GM21717 (cell line): Measurements from ENCODE around the gene ARL6IP1.

Experiments used
- ATAC-seq: cut with Tn5 transposase; IDR thresholded peaks from one replicate; pipeline ENCODE4 v1.9.1; 2021; ENCODE audit warnings: mild to moderate bottlenecking, moderate library complexity; ENCODE audit not compliant: unreplicated experiment

ARL6IP1 gene

DNA sequence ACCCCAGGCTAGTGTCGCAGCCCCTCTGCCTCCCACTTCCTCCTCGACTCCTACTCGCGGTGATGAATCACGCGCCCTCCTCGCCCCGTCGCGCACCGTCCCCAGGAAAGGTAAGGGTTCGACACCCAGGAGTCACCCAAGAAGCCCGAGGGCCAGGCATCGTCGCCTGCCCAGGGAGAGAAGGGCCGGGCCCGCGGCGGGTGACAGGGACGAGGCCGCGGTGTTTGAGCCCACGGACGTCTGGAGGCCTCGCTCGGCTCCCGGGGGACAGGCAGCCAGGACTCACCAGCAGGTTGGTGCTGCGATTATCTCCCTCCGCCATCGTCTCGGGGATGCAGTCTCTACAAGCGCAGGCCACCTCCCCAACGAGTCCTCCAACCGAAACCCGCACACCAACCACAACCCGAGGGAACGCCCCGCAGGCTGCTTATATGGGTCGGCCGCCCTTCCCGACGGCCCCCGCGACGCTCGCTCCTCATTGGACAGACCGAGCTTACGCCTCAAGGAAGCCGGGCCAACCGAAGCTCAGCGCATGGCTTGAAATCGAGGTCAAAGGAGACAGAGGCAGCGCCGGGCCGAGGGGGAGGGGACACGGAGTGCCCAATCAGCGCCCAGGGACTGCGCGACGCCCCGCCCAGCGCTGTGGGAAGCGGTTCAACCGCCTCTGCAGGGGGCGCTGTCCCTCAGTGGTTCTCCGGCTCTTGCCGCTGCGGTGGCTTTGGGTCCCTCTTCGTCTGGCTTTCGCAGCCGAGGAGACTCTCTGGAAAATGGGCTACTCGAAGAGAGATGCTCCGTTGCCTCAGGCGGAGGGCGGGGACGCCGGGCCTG is at the start of gene ARL6IP1:
ARL6IP1 (minus strand) TSS at position 405 of the 828 bp plus-strand sequence; CDS start at position 322, 83 bp downstream.
- ATAC-seq = peak; percentile 95

DNA sequence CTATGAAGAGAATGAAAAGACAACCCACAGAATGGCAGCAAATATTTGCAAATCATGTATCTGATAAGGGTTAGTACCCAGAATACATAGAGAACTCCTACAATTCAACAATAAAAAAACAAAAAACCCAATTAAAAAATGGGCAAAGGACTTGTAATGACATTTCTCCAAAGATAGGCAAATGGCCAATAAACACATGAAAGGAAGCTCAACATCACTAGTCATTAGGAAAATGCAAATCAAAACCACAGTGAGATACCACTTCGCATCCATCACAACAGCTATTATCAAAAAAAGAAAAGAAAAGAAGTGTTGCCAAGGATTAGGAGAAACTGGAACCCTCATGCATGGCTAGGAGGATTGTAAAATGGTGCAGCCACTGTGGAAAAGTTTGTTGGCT is 45.1 kb upstream of the ARL6IP1 start:
- no peak for ATAC-seq

DNA sequence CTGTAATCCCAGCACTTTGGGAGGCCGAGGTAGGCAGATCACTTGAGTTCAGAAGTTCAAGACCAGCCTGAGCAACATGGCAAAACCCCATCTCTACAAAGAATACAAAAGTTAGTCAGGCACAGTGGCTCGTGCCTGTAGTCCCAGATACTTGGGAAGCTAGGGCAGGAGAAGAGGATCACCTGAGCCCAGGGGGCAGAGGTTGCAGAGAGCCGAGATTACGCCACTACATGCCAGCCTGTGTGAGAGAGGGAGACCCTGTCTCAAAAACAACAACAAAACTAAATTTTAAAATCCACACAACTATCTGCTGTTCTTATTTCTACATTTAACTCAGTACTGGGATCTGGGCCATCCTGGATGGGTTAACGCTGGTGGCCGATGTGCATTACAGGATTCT is 41.2 kb upstream of the ARL6IP1 start:
- ATAC-seq = no peak

DNA sequence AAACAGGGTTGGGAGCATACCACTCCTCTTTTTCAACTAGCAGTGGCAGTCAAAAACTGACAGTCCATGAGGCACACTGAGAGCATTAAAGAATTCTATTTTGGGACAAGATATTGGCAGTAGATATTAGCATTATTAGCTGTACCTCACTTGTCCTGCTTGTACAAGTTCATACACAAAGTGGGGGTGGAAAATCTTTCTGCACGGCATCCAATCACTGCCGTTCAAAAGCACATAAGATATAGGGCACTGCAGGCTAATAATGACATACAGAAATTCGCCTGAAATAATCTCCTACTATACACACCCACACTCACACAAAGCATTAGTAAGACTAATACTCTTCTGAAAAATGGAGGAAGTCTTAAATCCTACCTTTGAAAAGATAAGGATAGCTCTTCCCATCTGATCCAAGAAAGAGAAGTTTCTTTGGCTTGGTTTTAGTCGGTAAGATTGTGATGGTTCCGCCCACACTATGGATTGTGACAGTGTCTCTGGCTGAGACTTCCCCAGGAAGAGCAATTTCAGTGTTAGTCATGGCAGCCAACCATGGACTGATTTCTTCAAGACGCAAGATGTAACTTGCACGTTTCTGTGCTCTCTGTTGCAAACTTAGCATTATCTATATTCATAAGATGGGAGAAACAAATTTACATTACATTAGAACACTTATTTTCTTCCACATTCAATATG is 40.6 kb upstream of the ARL6IP1 start:
- ATAC-seq = no peak

DNA sequence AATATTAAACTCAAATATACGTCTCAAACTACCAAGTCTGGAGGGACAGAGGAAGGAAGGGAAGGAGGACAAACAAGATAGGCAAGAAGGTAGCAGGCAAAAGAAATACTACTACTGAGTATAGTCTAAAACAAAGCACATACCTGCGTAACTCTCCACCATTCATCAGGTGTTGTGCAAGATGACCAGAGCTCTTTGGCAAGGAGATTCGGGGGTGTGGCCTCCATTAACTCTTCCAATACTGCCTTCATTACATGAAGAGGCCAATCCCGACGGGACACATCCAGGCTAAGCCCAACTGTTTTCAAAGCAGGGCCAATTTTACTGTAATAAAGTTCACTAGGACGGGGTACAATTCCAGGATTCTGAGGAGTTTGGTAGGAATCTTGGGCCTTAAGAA is 38.2 kb upstream of the ARL6IP1 start:
- no peak for ATAC-seq

DNA sequence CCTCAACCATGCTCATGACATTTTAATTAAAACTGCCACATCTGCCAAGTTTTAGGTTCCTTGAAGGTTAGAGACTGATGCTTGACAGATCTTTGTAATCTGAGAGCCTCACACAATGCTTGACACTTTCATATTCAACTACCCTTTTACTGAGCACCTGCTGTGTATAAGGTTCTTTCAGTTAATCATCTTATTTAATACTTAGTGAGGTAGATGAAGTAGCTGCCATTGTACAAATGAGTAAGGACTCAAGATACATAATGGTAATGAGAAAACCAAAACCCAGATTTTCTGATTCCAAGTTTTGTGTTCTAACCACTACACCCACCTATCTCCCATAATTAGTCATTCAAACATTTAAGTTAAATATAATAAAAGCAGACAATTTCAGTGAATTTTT is 35.4 kb upstream of the ARL6IP1 start:
- no peak for ATAC-seq

DNA sequence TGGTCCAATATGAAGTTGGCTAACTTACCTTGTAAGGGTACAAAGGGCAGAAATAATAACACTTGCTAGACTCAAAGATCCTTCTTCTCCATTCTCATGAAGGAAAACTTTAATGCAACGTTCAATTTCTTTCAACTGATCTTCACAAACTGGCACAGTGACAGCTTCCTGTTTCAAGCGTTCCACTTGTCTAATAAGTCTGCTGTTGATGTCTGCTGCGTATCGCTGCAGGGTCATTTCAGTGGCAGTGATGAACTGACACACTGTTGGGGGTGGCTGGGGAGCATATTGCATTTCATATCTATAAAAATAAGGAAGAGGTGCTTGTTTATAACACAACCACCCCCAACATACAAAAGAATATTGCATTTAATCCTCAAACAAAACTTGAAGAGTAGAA is 33.5 kb upstream of the ARL6IP1 start:
- ATAC-seq = no peak

DNA sequence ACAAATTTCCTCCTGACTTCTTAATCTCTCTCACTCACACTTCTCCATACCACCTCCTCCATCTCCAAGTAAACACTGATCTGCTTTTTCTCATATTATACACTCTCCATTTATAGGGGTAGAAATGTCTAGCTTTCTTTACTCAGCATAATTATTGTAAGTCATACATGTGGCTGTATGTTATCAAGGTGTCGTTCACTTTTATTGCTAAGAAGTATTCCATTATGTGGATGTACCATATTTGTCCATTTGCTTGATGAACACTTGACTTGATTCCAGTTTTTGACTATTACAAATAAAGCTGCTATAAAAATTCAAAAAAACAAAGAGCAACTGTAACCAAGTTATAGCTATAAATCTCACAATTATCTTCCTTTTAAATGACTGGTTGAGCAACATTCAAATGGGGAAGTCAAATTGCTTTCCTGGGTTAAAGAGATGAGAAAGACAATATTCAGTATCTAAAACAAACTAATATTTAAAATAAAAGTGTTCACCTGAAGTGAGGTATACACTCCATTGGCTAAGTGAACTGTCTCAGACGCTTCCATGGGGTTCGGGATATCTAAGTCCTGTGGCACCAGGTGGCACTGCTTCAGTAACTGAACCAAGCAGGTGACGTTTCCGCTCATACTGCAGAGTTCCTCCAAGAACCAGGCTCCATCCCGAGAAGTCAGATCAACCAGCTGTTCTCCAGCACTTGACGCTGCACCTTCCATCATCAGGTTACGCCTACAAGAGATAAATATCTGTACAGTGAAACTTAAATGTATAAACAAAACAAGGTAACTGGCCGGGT is 32.6 kb upstream of the ARL6IP1 start:
- no peak for ATAC-seq

DNA sequence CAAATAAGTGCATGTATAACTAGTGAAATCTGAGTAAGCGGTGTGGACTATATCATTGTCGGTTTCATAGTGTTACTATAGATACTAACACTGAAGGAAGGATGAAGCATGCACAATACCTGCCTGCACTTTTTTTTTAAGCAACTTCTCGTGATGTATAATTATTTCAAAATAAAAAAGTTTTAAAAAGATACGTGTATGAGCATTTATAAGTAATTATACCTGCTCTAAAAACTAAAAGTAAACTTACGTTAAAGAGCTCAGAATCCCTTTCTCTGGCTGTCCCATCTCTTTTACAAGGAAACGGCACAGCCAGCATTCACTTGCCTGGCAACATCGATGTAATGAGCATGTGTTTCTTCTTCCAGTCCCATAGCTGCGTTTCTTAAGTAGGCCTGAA is 31.3 kb upstream of the ARL6IP1 start:
- ATAC-seq = no peak

DNA sequence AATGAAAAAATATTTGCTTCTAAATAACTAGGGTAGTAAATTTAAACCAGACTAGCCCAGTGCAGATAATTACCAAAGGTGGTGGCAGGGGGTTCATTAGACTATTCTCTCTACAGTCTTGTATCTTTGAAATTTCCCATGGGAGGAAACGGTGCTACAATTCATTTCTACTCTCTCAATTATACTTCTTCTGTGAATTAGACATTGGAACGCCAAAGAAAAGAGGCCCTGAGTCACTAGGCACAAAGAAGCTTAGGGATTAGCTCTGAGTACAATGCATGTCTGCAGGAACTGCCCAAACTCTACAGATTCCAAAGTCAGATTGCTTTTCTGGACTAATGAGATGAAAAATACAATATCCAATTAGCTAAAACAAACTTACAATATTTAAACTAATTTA is 30.7 kb upstream of the ARL6IP1 start:
- ATAC-seq = no peak

DNA sequence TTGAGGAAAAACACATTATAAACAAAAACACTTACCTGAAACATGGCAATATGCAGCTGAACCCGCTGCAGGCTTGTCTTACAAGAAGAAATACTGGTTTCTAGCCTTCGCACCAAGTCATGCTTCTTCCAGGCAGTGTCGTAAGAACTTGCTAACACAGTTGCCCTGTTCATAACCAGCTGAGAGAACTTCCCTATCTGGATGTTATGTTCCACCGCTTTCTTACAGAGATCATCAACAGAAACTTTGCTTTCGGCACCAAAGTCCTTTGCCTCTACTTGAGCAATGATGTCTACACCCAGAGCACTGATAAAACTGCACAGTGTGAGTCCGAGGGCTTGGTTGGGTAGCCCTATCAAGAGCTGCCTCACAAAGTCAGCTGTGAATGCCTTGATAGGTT is 27.9 kb upstream of the ARL6IP1 start:
- no peak for ATAC-seq

DNA sequence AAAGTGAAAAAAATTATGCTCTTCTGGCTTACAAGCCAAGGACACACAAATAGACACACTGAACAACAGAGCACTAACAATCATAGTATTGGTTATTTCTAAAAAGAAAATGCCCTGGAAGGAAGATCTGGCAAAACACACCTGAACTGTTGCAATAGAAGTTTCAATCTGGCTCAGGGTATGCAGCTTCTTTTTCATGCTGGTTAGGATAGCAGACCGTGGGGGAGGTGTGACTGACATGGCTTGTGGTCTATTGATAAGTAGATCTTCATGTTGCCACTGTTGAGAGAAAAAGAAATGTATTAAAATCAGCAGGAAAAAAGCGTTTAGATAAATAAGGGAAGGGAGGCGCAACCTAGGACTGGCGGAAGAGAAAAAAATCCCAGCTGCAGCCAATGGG is 26.5 kb upstream of the ARL6IP1 start:
- no peak for ATAC-seq

DNA sequence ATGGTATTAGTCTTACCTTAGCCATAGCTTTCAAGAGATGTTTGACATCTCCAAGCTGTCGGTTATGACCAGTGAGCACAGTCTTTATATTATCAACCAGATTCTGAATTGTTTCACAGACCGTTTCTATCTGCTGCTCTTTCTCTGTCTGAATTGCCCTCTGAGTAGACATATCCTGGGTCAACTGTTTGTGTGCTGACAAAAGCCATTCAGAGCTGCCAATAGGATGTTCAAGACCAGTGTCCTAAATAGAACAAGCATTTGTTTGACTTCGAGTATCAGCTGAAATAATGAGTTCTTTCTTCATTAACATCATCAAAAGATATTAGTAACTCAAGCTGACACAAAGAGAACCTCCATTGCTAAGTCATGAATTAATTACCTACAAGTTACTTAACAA is 14.9 kb upstream of the ARL6IP1 start:
- no peak for ATAC-seq

DNA sequence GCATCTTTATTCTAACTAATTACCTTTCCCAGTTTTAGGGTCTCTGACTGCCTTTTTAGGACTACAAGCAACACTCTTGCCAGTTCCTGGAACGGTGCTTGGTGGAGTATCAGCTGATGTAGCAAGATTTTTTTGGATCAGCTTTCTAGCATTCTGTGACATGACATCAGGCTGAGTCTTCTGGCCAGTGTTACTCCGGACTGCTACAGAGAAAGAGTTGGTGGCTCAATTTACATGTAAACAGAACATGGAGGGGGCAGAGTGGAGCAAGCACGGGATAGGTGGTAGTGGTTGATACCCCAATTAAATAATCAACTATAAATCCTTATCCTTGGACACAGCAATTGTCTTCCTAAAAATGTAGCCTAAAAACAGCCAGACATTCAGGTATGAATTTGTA is 10.6 kb upstream of the ARL6IP1 start:
- no peak for ATAC-seq

DNA sequence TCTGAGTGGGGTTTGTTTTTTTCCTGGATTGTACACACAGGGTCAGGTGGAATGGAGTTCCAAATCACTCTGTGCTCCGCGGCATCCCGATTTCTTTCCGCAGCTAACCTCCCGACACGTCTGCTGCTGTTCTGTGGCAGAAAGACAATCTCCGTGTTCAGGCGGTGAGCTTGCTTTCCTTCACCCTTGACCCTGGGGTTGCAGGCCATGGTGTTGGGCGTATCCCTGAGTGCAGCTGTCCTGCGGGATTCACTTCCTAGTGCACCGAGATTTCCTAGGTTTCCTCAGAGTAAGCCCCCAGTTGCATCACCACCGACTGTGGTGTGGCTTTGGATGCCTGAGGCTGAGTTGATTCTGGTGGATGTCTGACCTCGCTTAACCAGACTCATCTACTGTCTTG is 7.8 kb upstream of the ARL6IP1 start:
- no peak for ATAC-seq

DNA sequence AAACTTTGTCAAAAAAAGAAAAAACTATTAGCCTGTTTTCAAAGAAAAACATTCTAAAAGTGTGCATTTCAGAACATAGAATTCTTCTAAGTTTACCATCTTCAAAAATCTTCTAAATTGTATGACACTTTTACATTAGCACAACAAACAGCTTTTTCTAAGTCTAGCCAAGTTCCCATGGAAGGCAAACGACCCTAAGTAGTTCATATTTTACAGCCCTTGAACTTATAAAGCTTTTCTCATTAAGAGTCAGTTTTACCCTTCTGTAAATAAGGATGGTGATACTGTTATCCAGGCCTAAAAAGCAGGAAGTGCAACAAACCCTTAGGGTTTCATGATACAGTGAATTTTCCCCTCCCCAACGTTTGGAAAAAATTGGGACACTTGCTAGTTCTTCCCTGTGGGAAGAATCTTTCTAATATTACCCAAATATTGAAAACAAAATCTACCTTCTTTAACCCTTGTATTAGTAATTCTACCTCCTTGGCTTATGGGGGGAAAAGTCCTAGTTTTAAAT is 4.0 kb upstream of the ARL6IP1 start:
- no peak for ATAC-seq

DNA sequence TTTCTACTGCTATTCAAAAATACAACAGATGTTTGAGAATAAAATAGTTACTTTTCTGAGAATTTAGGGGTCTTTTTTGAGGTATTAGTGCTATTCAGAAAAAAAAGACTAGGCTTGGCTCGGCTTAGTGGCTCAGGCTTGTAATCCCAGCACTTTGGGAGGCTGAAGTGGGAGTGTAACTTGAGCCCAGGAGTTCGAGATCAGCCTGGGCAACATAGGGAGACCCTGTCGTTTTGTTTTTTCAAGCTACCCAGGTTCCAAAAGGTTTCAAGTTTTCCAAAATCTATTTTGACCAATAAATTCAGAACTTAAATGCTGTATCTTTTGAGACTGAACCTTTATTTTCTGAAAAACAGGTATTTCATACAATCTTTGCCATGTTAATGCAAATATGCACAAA is 3.2 kb upstream of the ARL6IP1 start:
- ATAC-seq = no peak

DNA sequence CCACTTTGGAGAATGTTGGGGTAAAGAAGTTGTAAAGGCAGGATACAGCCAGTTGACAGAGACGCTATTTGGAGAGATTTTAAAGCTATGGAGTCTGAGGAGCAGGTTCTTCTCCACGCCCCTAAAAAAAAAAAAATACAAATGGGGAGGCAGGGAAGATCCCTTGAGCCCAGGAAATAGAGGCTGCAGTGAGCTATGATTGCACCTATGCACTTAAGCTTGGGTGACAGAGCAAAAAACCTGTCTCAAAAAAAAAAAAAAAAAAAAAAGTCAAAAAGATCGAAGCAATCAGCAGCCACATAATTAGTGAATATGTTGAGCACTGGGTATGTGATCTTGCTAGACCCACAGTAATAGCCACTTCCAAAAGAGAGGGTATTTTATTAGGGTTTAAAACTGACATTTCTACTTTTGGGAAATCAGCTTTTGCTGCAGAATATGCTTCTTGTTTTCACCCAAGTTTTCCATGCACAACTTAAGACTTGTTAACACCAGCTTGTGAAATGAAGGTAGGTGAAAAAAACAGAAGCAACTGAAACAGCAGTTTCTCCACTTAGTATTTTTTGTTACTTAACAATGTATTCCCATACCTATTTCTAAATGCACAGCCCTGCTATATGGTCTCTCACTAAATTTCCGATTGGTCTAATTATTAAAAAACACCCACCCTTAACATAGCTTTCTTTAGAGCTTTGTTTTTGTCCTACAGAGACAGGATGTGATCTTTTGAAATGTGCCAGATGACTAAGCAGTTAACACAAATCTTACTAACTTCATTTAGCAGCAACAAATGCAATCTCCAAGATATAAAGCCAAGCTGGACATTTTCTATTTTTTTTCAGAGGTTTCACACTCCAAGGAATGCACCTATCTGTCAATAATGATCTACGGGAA is 2.5 kb upstream of the ARL6IP1 start:
- no peak for ATAC-seq

DNA sequence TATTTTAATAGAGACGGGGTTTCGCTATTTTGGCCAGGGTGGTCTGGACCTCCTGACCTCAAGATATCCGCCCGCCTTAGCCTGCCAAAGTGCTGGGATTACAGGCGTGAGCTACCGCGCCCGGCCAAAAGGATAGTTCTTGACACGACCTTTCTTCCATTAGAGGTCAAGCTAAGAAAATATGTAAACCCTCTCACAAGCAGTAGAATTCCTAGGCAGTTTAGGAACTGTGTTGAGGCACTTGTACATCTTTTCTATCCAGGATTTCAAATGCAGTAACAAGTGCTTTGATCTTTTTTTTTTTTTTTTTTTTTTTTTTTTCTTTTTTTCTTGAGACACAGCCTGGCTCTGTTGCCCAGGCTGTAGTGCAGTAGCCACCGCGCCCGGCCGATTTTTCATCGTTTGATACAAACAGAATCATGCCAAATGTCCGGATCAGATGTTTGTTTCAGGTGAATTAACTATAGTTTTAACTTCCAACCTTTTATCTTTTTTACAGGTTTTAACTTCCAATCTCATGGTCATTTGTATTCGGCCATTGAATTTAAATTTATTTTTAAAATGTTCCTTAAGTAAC is 1.5 kb upstream of the ARL6IP1 start:
- ATAC-seq = no peak

DNA sequence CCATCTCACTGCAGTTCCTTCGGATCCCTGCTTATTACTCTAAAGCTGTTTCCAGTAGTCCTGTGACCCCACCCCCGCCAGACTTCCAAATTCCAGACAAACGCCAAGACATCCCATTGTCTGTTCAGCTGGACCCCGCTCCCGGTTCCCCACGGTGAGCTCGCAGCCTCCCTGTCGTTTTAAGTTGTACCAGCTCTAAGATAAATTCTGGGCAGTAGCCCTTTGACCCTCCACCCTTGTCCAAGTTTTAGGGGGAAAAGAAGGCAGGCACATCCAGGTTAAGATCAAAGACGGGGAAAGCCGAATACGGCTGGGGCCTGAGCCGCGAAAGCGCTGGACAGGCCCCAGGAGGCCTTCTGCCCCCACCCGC is 589 bp downstream of the ARL6IP1 start:
- no peak for ATAC-seq
